PFSK-1 (cell line): ENCODE data around the gene GSTA2.

Experiments used
- FOXP2 ChIP-seq: optimal IDR thresholded peaks from 2 replicates; pipeline ENCODE3; 2011; ENCODE audit warnings: borderline replicate concordance, control low read depth, inconsistent platforms; ENCODE audit not compliant: insufficient read depth; ENCODE audit errors: extremely low read length, extremely low read depth
- POLR2AphosphoS5 ChIP-seq: IDR thresholded peaks from 2 replicates; pipeline ENCODE4 v1.6.1; 2012; ENCODE audit warnings: low read depth, mild to moderate bottlenecking, control low read depth, low read length, moderate library complexity
- SIN3A ChIP-seq: IDR thresholded peaks from 2 replicates; pipeline ENCODE4 v1.6.1; 2012; ENCODE audit warnings: mild to moderate bottlenecking, low read length, moderate library complexity, borderline replicate concordance; ENCODE audit not compliant: insufficient read depth
- TAF1 ChIP-seq: IDR thresholded peaks from 2 replicates; pipeline ENCODE4 v1.6.1; 2012; ENCODE audit warnings: low read length, control low read depth, borderline replicate concordance; ENCODE audit not compliant: insufficient read depth
- TF ChIP-seq, protein P1 (sequence below), 2 experiments: IDR thresholded peaks; 2 replicates each; pipeline versions ENCODE4 v1.6.1 to v1.8.0; 2011 to 2012; ENCODE audit warnings: low read depth in 2 of 2, low read length in 2 of 2, control low read depth in 1 of 2, inconsistent platforms in 1 of 2, mild to moderate bottlenecking in 1 of 2, moderate library complexity in 1 of 2; ENCODE audit not compliant: insufficient read depth in 1 of 2

DNA sequence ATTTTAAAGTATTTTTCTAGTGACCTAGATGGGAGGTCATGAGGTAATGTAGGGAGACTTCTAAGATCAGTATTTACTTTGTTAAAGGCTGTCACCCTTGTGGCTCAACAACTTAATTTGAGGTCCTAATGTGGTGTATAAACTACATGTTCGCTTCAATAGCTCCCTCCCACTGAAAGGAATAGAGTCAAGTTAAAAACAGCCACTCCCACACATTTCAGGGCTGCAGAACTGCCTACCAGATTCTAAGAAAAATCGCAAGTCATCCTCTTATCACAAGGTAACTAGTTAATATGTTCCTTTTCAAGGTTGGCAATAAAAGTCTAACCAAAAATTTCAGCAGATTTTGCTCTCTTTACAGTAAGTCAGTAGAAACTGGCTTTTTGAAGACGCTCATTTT, 25.2 kb upstream of the GSTA2 start:
- TF ChIP-seq POLR2AphosphoS5: no peak
- TF ChIP-seq, protein P1, sequence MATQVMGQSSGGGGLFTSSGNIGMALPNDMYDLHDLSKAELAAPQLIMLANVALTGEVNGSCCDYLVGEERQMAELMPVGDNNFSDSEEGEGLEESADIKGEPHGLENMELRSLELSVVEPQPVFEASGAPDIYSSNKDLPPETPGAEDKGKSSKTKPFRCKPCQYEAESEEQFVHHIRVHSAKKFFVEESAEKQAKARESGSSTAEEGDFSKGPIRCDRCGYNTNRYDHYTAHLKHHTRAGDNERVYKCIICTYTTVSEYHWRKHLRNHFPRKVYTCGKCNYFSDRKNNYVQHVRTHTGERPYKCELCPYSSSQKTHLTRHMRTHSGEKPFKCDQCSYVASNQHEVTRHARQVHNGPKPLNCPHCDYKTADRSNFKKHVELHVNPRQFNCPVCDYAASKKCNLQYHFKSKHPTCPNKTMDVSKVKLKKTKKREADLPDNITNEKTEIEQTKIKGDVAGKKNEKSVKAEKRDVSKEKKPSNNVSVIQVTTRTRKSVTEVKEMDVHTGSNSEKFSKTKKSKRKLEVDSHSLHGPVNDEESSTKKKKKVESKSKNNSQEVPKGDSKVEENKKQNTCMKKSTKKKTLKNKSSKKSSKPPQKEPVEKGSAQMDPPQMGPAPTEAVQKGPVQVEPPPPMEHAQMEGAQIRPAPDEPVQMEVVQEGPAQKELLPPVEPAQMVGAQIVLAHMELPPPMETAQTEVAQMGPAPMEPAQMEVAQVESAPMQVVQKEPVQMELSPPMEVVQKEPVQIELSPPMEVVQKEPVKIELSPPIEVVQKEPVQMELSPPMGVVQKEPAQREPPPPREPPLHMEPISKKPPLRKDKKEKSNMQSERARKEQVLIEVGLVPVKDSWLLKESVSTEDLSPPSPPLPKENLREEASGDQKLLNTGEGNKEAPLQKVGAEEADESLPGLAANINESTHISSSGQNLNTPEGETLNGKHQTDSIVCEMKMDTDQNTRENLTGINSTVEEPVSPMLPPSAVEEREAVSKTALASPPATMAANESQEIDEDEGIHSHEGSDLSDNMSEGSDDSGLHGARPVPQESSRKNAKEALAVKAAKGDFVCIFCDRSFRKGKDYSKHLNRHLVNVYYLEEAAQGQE (IDR thresholded peaks at IDR 0.05; ENCODE audit: insufficient read depth in 1 of 2, low read depth in 2 of 2, low read length in 2 of 2): no peak
- no peak for TF ChIP-seq FOXP2
- no peak for TF ChIP-seq TAF1
- no peak for TF ChIP-seq SIN3A
